K562 (cell line): Measurements from ENCODE around the gene TBXAS1. TPM values are rescaled to one million over a fixed set of nuclear protein-coding genes. Genes with fewer than 3 reads are reported as not detected.

Experiments
- BMI1 ChIP-seq: fragments of 150-350 bp; IDR thresholded peaks from 2 replicates; pipeline ENCODE4 v1.6.1; 2014; ENCODE audit warnings: low read length
- ESRRA ChIP-seq: fragments of 450-650 bp; IDR thresholded peaks from 2 replicates; pipeline ENCODE4 v1.6.1; 2014; ENCODE audit warnings: low read depth, mild to moderate bottlenecking, moderate library complexity, borderline replicate concordance
- HDAC2 ChIP-seq: fragments of 450-650 bp; IDR thresholded peaks from 2 replicates; pipeline ENCODE4 v1.6.1; 2016; ENCODE audit warnings: mild to moderate bottlenecking
- HNRNPH1 ChIP-seq: fragments of 200-400 bp; formaldehyde crosslinking; optimal IDR thresholded peaks from 2 replicates; pipeline ENCODE3; 2017; ENCODE audit warnings: low read depth, mild to moderate bottlenecking, low read length, moderate library complexity
- MCM3 ChIP-seq: fragments of 450-650 bp; IDR thresholded peaks from 2 replicates; pipeline ENCODE4 v1.6.1; 2016
- POLR2AphosphoS5 ChIP-seq: IDR thresholded peaks from 2 replicates; pipeline ENCODE4 v1.6.1; 2011; ENCODE audit warnings: mild to moderate bottlenecking, low read depth, low read length, moderate library complexity; ENCODE audit not compliant: control insufficient read depth, insufficient read depth
- PPARD ChIP-seq: fragments of 250-450 bp; sonication (Bioruptor Pico); IDR thresholded peaks from 2 replicates; pipeline ENCODE4 v1.8.0; 2022; ENCODE audit warnings: inconsistent platforms, mild to moderate bottlenecking, moderate library complexity
- TAF7 ChIP-seq: fragments of 450-650 bp; IDR thresholded peaks from 2 replicates; pipeline ENCODE4 v1.6.1; 2016; ENCODE audit warnings: missing genetic modification characterization, missing compliant biosample characterization
- TSC22D4 ChIP-seq: fragments of 450-650 bp; IDR thresholded peaks from 2 replicates; pipeline ENCODE4 v1.6.1; 2016; ENCODE audit warnings: missing genetic modification characterization, missing biosample characterization, control low read depth
- ZFP30 ChIP-seq: fragments of 250-450 bp; sonication (Bioruptor Pico); IDR thresholded peaks from 2 replicates; pipeline ENCODE4 v1.8.0; 2022; ENCODE audit warnings: moderate library complexity, mild to moderate bottlenecking, inconsistent platforms, borderline replicate concordance
- polyA plus RNA-seq, 8 experiments: library from polyadenylated mRNA; depleted of rRNA in 4 of 8; stranded (reverse) in 5 of 8; unstranded in 3 of 8; fragments of >200 nt; fragmentation: Nextera tagmentation in 2 of 8; fragmentation: Illumina TruSeq in 1 of 8; extraction: Ambion mirVana in 2 of 8; extraction: Trizol in 1 of 8; gene quantifications; 2 replicates each; pipeline versions ENCODE4 v1.2.1 to v1.2.3, GENCODE V29; 2011 to 2014; ENCODE audit warnings: inconsistent platforms in 1 of 8, missing spikeins in 1 of 8
- total RNA-seq, 7 experiments: library from RNA; depleted of rRNA in 6 of 7; stranded (reverse); fragments of >200 nt in 6 of 7; fragmentation: Illumina TruSeq in 2 of 7; extraction: Trizol in 2 of 7; gene quantifications; 2 replicates each; pipeline versions ENCODE4 v1.2.1 to v1.2.3, GENCODE V29; 2011 to 2021; ENCODE audit warnings: low replicate concordance in 1 of 7
- TF ChIP-seq, protein P1 (sequence below): fragments of 450-650 bp; IDR thresholded peaks from 2 replicates; pipeline ENCODE4 v1.6.1; 2016
- TF ChIP-seq, protein P2 (sequence below): sonication (generic); formaldehyde crosslinking; IDR thresholded peaks from 2 replicates; pipeline ENCODE4 v1.8.1; 2023; ENCODE audit warnings: mild to moderate bottlenecking, missing genetic modification reagents, moderate library complexity
- TF ChIP-seq, protein P3 (sequence below): sonication (generic); formaldehyde crosslinking; IDR thresholded peaks from 2 replicates; pipeline ENCODE4 v1.8.1; 2022; ENCODE audit warnings: missing genetic modification reagents
- TF ChIP-seq, protein P4 (sequence below): sonication (generic); formaldehyde crosslinking; IDR thresholded peaks from 2 replicates; pipeline ENCODE4 v1.8.0; 2023; ENCODE audit warnings: missing genetic modification reagents, mild to moderate bottlenecking, borderline replicate concordance
- TF ChIP-seq, protein P5 (sequence below), 2 experiments: fragments of 450-650 bp in 1 of 2; IDR thresholded peaks; 2 replicates each; pipeline ENCODE4 v1.6.1; 2011 to 2017; ENCODE audit warnings: low read depth in 2 of 2, antibody characterized with exemption in 1 of 2, borderline replicate concordance in 1 of 2, low read length in 1 of 2, mild to moderate bottlenecking in 1 of 2, mixed read lengths in 1 of 2; ENCODE audit not compliant: control insufficient read depth in 1 of 2

Gene TBXAS1
- total and polyA plus RNA-seq, 9 of the 15 experiments (the other 6 are each of a cell fraction or from before 2014, with no cell fraction given) = 1.1 to 8.3 (median 1.9) TPM

DNA sequence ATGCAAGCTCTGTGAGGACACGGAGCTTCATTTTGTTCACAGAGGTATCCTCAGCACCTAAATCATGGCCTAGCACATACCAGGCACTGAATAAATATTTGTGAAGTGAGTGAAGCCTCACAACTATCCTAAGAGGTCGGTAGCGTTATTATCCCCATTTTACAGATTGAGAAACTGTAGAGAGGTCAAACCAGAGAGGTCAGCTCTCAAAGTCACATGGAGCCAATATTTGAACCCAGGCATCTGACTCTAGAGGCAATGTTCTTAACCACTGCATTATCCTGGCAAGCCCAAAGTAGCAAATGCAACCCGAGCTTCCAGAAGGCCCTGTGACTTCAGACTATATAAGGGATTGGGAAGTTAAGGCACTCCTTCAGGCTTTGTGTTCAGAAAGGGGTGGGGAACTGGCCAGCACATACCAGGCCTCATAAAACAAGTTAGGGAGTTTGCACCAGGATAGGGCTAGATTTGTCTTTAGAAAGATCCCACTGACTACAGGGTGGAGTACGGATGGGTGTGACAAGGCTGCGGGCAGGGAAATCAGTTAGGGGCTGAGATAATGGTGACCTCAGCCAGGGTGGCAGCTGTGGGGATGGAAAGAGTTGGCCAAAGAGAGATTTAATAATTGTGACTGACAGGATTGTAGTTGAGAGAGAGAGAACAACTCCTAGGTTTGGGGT is 101.4 kb downstream of the TBXAS1 start (continued):
- TF ChIP-seq PPARD = no peak
- TF ChIP-seq, protein P1, sequence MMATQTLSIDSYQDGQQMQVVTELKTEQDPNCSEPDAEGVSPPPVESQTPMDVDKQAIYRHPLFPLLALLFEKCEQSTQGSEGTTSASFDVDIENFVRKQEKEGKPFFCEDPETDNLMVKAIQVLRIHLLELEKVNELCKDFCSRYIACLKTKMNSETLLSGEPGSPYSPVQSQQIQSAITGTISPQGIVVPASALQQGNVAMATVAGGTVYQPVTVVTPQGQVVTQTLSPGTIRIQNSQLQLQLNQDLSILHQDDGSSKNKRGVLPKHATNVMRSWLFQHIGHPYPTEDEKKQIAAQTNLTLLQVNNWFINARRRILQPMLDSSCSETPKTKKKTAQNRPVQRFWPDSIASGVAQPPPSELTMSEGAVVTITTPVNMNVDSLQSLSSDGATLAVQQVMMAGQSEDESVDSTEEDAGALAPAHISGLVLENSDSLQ = peak; percentile 41; the same call in 1 of the 2 replicates
- TF ChIP-seq, protein P2, sequence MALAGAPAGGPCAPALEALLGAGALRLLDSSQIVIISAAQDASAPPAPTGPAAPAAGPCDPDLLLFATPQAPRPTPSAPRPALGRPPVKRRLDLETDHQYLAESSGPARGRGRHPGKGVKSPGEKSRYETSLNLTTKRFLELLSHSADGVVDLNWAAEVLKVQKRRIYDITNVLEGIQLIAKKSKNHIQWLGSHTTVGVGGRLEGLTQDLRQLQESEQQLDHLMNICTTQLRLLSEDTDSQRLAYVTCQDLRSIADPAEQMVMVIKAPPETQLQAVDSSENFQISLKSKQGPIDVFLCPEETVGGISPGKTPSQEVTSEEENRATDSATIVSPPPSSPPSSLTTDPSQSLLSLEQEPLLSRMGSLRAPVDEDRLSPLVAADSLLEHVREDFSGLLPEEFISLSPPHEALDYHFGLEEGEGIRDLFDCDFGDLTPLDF (CRISPR knock-in tag) = no peak
- TF ChIP-seq TAF7 = no peak
- TF ChIP-seq HNRNPH1 = no peak
- TF ChIP-seq, protein P3, sequence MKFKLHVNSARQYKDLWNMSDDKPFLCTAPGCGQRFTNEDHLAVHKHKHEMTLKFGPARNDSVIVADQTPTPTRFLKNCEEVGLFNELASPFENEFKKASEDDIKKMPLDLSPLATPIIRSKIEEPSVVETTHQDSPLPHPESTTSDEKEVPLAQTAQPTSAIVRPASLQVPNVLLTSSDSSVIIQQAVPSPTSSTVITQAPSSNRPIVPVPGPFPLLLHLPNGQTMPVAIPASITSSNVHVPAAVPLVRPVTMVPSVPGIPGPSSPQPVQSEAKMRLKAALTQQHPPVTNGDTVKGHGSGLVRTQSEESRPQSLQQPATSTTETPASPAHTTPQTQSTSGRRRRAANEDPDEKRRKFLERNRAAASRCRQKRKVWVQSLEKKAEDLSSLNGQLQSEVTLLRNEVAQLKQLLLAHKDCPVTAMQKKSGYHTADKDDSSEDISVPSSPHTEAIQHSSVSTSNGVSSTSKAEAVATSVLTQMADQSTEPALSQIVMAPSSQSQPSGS (CRISPR knock-in tag) = no peak
- TF ChIP-seq, protein P4, sequence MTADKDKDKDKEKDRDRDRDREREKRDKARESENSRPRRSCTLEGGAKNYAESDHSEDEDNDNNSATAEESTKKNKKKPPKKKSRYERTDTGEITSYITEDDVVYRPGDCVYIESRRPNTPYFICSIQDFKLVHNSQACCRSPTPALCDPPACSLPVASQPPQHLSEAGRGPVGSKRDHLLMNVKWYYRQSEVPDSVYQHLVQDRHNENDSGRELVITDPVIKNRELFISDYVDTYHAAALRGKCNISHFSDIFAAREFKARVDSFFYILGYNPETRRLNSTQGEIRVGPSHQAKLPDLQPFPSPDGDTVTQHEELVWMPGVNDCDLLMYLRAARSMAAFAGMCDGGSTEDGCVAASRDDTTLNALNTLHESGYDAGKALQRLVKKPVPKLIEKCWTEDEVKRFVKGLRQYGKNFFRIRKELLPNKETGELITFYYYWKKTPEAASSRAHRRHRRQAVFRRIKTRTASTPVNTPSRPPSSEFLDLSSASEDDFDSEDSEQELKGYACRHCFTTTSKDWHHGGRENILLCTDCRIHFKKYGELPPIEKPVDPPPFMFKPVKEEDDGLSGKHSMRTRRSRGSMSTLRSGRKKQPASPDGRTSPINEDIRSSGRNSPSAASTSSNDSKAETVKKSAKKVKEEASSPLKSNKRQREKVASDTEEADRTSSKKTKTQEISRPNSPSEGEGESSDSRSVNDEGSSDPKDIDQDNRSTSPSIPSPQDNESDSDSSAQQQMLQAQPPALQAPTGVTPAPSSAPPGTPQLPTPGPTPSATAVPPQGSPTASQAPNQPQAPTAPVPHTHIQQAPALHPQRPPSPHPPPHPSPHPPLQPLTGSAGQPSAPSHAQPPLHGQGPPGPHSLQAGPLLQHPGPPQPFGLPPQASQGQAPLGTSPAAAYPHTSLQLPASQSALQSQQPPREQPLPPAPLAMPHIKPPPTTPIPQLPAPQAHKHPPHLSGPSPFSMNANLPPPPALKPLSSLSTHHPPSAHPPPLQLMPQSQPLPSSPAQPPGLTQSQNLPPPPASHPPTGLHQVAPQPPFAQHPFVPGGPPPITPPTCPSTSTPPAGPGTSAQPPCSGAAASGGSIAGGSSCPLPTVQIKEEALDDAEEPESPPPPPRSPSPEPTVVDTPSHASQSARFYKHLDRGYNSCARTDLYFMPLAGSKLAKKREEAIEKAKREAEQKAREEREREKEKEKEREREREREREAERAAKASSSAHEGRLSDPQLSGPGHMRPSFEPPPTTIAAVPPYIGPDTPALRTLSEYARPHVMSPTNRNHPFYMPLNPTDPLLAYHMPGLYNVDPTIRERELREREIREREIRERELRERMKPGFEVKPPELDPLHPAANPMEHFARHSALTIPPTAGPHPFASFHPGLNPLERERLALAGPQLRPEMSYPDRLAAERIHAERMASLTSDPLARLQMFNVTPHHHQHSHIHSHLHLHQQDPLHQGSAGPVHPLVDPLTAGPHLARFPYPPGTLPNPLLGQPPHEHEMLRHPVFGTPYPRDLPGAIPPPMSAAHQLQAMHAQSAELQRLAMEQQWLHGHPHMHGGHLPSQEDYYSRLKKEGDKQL = no peak
- no peak for TF ChIP-seq ZFP30 (CRISPR knock-in tag)
- TF ChIP-seq ESRRA = peak; percentile 93
- TF ChIP-seq BMI1 = no peak
- TF ChIP-seq TSC22D4 (tag) = no peak
- TF ChIP-seq MCM3 = no peak
- TF ChIP-seq HDAC2 = no peak
- TF ChIP-seq, protein P5, sequence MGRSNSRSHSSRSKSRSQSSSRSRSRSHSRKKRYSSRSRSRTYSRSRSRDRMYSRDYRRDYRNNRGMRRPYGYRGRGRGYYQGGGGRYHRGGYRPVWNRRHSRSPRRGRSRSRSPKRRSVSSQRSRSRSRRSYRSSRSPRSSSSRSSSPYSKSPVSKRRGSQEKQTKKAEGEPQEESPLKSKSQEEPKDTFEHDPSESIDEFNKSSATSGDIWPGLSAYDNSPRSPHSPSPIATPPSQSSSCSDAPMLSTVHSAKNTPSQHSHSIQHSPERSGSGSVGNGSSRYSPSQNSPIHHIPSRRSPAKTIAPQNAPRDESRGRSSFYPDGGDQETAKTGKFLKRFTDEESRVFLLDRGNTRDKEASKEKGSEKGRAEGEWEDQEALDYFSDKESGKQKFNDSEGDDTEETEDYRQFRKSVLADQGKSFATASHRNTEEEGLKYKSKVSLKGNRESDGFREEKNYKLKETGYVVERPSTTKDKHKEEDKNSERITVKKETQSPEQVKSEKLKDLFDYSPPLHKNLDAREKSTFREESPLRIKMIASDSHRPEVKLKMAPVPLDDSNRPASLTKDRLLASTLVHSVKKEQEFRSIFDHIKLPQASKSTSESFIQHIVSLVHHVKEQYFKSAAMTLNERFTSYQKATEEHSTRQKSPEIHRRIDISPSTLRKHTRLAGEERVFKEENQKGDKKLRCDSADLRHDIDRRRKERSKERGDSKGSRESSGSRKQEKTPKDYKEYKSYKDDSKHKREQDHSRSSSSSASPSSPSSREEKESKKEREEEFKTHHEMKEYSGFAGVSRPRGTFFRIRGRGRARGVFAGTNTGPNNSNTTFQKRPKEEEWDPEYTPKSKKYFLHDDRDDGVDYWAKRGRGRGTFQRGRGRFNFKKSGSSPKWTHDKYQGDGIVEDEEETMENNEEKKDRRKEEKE (IDR thresholded peaks at IDR 0.05; ENCODE audit: borderline replicate concordance in 1 of 2, control insufficient read depth in 1 of 2, low read depth in 2 of 2, low read length in 1 of 2) = no peak
- peak; percentile 12; the same call in 1 of the 2 replicates for TF ChIP-seq POLR2AphosphoS5
